ENCODE data around the gene SYNJ2.

SYNJ2 gene

GRCh38 chr6:158067436-158068015 lies 85.9 kb downstream of the SYNJ2 start:
- Histone ChIP-seq H4K20me1 (ENCODE audit: insufficient read depth, low read length) (no peaks in the 10 kb centered on the region), H3K4me3 (ENCODE audit: low read depth in 1 of 2, low read length in 2 of 2) (no peak overlapping the region), H3K36me3 (ENCODE audit: insufficient read depth, low read length) (peaks cover 70% of the 10 kb centered on the region), H3K9ac (ENCODE audit: low read depth, low read length) (no peak overlapping the region), H3K4me1 (ENCODE audit: insufficient read depth, low read length) (peaks cover 10% of the 10 kb centered on the region), H3K27ac (ENCODE audit: low read length) (no peak overlapping the region), H2AFZ (ENCODE audit: low read depth, low read length) (no peak overlapping the region), H3K9me3 (ENCODE audit: insufficient read depth, low read length, severe bottlenecking) (no peaks in the 10 kb centered on the region), H3K27me3 (ENCODE audit: insufficient read depth, low read length, poor library complexity) (no peaks in the 10 kb centered on the region), H3K79me2 (ENCODE audit: insufficient read depth, low read length) (no peaks in the 10 kb centered on the region), H3K4me2 (ENCODE audit: insufficient read depth, low read length) (no peak overlapping the region)
- ATAC-seq (ENCODE audit: insufficient read depth, low read depth) (no peak), DNase-seq (no peak)
- TF ChIP-seq EZH2 (IDR thresholded peaks at IDR 0.05; ENCODE audit: borderline replicate concordance, low read depth, low read length, severe bottlenecking) (no peak), CTCF (IDR thresholded peaks at IDR 0.05; ENCODE audit: borderline replicate concordance, extremely low read depth, low read length, poor library complexity, severe bottlenecking) (no peak)

DNA sequence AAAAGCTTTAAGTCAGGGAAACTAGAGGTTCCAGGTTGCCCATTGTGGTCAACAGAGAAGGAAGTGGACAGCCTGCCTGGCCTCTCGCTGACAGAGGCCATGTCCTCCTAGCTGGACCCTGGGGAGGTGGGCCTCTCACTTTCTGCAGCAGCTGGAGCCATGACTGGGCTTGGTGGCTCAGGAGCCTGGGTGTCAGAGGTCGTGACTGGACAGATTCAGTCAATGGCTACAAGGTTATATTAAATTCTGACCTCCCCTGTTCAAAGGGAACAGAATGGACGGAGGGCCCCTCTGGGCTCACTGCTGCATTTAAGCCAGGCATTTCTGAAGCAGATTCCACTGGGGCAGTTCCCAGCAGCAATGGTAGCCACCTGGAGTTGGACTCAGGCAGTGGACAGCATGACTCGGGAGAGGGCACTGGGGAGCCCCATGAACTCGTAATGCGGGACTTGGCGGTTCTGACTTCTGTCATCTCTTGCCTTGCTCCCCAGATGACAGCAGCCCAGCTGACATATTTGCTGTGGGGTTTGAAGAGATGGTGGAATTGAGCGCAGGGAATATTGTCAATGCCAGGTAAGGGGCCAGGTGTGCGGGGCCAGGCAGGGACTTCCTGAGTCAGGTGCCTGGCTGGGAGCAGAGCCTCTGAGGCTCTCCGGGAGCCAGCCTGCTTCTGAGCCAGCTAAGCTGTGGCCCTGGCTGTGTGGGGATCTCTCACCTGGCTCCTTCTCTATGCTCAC lies 86.7 kb downstream of the SYNJ2 start:
- no peak for DNase-seq
- Histone ChIP-seq H3K4me2 (ENCODE audit: insufficient read depth, low read length) (no peak overlapping the region), H3K4me3 (ENCODE audit: low read depth in 1 of 2, low read length in 2 of 2) (no peak overlapping the region), H3K4me1 (ENCODE audit: insufficient read depth, low read length) (peaks cover 10% of the 10 kb centered on the region), H3K36me3 (ENCODE audit: insufficient read depth, low read length) (peaks cover 70% of the 10 kb centered on the region), H3K9me3 (ENCODE audit: insufficient read depth, low read length, severe bottlenecking) (no peaks in the 10 kb centered on the region), H2AFZ (ENCODE audit: low read depth, low read length) (no peak overlapping the region), H3K27ac (ENCODE audit: low read length) (no peak overlapping the region), H3K9ac (ENCODE audit: low read depth, low read length) (no peak overlapping the region), H3K27me3 (ENCODE audit: insufficient read depth, low read length, poor library complexity) (no peaks in the 10 kb centered on the region), H3K79me2 (ENCODE audit: insufficient read depth, low read length) (no peaks in the 10 kb centered on the region), H4K20me1 (ENCODE audit: insufficient read depth, low read length) (no peaks in the 10 kb centered on the region)
- no peak for ATAC-seq (ENCODE audit: insufficient read depth, low read depth)
- no peak for TF ChIP-seq CTCF (IDR thresholded peaks at IDR 0.05; ENCODE audit: borderline replicate concordance, extremely low read depth, low read length, poor library complexity, severe bottlenecking)
- no peak for TF ChIP-seq EZH2 (IDR thresholded peaks at IDR 0.05; ENCODE audit: borderline replicate concordance, low read depth, low read length, severe bottlenecking)

DNA sequence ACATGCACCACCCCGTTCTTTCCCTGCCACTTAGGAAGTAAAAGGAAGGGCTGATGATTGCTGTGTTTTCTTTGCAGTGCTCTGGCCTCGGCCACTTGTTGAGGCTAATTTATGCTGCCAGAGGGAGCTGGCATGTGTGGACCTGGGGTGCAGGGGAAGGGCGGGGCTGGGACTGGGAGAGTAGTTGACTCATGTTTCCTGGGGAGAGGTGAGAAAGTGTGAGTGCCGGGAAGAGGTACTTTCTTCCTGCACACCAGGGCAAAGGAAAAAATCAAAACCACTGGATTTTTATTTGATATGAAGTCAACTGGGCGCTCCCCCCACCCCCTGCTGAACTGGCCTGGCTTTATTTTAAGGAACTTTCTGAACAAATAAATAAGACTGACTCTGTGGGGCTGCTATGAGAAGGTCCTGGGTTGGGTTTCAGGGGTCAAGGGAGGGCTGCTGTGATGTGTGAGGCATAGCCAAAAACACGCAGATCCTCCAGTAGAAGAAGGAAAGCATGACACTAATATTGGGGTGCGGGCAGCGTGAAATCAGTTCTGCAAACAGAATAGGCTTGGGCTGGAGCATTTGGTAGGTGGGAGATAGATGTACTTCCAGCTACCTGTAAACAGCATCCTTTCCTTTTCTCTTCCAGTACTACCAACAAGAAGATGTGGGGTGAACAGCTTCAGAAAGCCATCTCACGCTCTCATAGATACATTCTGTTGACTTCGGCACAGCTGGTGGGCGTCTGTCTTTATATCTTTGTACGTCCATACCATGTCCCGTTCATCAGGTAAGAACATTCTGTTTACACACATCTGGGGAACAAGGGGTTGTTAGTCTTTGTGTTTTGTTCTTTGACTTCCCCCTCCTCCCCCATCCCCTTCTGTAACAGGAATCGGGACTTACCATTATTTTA lies 87.5 kb downstream of the SYNJ2 start:
- Histone ChIP-seq H3K79me2 (ENCODE audit: insufficient read depth, low read length) (no peaks in the 10 kb centered on the region), H3K4me3 (ENCODE audit: low read depth in 1 of 2, low read length in 2 of 2) (no peak overlapping the region), H3K9ac (ENCODE audit: low read depth, low read length) (no peak overlapping the region), H2AFZ (ENCODE audit: low read depth, low read length) (no peak overlapping the region), H3K27me3 (ENCODE audit: insufficient read depth, low read length, poor library complexity) (no peaks in the 10 kb centered on the region), H3K4me2 (ENCODE audit: insufficient read depth, low read length) (no peak overlapping the region), H4K20me1 (ENCODE audit: insufficient read depth, low read length) (no peaks in the 10 kb centered on the region), H3K36me3 (ENCODE audit: insufficient read depth, low read length) (peaks cover 63% of the 10 kb centered on the region), H3K9me3 (ENCODE audit: insufficient read depth, low read length, severe bottlenecking) (no peaks in the 10 kb centered on the region), H3K4me1 (ENCODE audit: insufficient read depth, low read length) (peaks cover 10% of the 10 kb centered on the region), H3K27ac (ENCODE audit: low read length) (no peak overlapping the region)
- ATAC-seq (ENCODE audit: insufficient read depth, low read depth), result no peak
- no peak for TF ChIP-seq EZH2 (IDR thresholded peaks at IDR 0.05; ENCODE audit: borderline replicate concordance, low read depth, low read length, severe bottlenecking)
- no peak for TF ChIP-seq CTCF (IDR thresholded peaks at IDR 0.05; ENCODE audit: borderline replicate concordance, extremely low read depth, low read length, poor library complexity, severe bottlenecking)
- DNase-seq, result no peak
